Caki2 (cell line): ENCODE data around the gene DNAJC16. TPM values are rescaled to one million over a fixed set of nuclear protein-coding genes. Genes with fewer than 3 reads are reported as not detected.
"Not testable (repeated sequence)": the region's sequence is repeated elsewhere in the genome, so short reads cannot be mapped to it uniquely, and the experiment has no call there.

Source experiments
- DNase-seq: peaks from one replicate; pipeline ENCODE4 v3.0.0-alpha.2; 2015; ENCODE audit warnings: low read depth
- in situ Hi-C: cut with HindIII; loops from 2 replicates; pipeline ENCODE4 v1.10.0; 2016; ENCODE audit warnings: low sequenced_read_pairs, low pct_unique_long_range_greater_than_20kb, mixed read lengths
- total RNA-seq: library from RNA; depleted of rRNA; stranded (reverse); fragments of >200 nt; shearing (Covaris generic); gene quantifications from 2 replicates; pipeline ENCODE4 v1.2.3, GENCODE V29; 2014; ENCODE audit warnings: low replicate concordance

DNAJC16 gene
- total RNA-seq, 1 experiment from 2014 or later = 4.5 TPM

DNA sequence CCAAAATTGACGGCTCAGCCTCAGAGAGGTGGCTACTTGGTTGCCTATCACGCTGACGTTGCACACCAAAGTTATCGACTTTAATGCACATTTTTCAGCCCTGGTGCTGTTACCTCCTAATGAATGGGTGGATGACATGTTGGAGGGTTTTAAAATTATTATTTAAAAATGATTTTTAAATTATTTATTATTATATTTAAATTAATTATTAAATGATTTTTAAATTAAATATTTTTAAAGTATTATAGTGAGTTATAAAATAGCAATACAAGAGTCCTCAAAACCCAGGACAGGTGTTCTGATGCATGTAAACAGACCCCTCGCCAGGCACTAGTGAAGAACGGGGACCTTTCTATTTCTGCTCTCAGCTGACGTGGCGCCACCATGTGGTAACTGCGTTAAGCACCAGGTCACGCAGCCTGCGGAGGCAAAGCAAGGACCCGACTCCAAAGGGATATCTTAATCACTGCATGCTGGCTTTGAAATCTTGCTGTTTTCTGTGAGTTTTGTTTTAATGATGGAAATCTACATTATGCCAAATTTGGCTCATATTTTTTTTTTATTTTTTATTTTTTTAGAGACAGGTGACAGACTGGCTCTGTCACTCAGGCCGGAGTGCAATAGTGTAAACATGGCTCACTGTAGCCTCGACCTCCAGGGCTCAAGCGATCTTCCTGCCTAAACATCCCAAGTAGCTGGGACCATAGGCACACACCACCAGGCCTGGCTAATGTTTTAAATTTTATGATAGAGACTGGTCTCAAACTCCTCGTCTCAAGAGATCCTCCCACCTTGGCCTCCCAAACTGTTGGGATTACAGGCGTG, 25.2 kb upstream of the DNAJC16 start:
- in situ Hi-C loops = no loop called here

DNA sequence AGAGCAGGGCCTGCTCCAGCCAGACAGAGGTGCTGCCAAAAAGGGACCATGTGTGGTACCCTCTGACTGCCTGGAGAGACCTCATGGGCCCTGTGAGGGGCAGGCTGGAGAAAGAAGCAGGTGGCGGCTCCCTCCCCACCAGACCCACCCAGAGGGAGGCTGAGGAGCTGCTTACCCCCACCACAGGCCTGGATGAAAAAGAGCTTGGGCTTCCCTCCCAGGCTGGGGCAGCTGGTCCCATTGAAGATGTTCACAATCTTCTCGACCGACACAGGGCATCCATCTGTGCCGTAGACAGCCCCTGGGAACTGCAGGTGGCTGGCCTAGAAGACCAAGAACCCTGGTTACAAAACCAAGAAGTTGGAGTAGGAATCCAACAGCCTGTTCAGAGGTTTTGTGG, 22.2 kb upstream of the DNAJC16 start:
- in situ Hi-C loops = no loop called here
- DNase-seq = no peak

More for the DNA sequence above, 25.2 kb upstream of the DNAJC16 start:
- DNase-seq = no peak

DNA sequence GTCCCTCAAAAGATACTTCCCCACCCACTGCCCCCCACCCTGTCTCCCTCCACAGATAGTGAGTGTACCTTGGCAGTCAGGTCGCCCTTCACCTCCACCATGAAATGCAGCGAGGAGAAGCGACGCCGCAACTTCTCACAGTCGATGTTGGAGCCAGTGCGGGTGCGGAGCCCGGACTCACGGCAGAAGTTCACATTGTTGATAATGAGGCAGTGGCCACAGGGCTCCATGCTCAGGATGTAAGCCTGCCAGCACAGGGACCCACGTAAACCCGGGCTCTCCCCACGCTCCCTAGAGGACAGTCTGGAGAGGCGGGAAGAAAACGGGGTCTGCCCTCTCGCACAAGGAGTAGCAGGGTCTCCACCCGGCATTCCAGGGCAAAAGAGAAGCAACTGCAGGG, 19.8 kb upstream of the DNAJC16 start:
- DNase-seq = no peak
- in situ Hi-C loops = no loop called here

DNA sequence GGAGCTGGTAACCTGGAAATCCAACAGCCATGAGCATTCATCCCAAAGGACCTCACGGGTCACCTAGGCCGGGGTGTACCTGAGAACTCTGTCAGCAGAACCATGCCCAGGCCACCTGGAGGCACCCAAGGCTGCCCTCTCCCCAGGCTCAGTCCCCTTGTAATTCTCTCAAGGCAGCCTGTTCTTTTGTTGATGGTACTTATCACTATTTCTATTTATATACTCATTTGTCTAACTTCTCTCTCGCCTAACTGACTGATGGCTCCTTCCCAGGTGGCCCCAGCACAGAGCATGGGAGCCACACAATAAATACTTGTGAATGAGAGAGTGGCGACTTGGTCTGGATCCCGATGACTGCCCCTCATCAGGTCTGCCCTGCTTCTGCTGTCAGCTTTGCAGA, 19.4 kb upstream of the DNAJC16 start:
- in situ Hi-C loops = no loop called here
- DNase-seq = no peak

DNA sequence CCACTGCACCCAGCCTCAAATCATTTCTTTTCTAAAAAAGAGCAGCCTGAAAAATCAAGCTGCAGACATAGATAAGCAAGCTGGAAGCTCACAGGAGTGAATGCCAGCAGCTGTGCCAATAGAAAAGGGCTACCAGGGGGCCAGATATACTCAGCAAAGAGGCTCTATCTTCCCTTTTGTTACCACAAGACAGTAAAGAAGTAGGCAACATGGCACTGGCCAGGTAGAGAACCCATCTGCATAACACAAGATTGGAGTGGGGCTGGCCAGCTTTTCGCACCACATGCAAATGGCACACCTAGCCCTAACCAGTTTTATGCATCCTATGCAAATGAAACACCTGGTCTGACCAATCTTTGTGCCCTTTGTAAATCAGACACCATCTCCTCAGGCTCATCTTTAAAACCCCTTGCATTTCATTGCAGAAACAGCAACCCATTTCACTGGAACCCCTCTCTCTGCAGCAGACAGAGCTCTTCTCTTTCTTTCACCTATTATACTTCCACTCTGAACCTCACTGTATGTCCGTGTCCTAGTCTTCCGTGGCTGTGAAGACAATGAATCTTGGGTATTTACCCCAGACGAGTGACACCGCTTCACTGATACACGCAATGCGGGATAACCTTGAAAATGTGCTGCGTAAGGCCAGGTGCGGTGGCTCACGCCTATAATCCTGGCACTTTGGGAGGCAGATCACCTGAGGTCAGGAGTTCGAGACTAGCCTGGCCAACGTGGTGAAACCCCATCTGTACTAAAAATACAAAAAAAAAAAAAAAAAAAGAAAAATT, 17.8 kb upstream of the DNAJC16 start:
- DNase-seq = no peak
- in situ Hi-C loops = no loop called here

DNA sequence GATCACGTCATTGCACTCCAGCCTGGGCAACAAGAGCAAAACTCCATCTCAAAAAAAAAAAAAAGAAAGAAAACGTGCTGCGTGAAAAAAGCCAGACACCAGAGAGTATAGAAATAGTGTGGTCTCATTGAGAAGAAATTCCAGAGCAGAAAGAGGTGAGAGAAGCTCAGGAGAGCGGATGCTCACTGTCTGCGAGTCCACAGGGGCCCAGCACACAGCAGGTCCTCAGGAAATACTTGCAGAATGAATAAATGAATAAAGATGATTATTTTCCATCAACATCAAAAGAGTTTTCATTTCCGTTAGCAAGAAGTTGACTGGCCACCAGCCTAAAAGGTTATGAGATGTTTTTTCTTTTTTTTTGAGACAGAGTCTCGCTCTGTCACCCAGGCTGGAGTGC, 17.1 kb upstream of the DNAJC16 start:
- in situ Hi-C loops = no loop called here
- no peak for DNase-seq

DNA sequence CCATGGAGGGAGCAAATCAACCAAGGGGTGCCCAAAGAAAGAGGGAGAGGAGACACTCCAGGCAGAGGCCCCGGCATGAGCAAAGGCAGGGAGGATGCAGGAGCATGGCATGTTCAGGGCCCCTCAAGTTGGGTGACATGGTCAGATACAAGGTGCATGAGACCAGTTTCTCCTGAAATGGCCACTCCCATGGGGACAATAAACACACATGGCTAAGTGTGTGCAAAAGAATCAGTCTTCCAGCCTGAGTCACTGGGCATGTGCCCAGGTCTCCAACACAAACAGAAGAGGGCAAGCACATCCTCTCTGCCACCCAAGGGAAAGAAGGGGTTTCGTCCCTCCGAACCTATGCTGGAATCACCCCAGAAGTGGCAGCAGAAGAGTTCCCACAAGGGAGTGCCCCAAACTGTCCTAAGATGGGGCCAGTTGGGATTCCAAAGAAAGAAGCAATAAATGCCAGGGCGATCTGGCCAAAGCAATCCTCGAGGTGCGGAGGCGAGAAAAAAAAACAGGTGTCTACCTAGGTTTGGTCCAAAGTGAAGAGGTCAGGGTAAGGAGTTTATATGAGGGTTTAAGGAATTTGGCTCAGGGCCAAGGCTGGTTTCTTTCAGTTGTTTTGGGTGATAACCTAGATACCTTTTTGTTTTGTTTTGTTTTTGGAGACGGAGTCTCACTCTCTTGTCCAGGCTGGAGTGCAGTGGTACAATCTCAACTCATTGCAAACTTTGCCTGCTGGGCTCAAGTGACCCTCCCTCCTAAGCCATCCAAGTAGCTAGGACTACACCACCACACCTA, 15.8 kb upstream of the DNAJC16 start:
- in situ Hi-C loops = no loop called here
- DNase-seq = no peak

DNA sequence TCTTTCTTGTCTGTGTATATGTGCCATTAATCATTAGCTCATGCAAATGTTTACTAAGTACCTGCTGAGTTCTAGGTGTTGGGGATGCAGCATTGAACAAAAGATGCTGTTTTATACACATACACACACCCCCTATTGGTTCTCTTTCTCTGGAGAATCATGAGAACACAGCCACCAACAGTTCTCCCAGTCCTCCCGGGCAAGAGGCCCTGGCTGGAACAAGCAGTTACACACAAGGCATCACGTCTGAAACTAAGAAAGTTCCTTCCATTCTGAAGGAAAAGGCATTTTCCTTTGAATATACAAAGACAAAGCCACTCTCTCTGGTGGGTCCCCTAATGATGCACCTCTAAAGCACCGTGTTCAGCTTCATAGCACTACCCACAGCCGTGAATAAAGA, 13.5 kb upstream of the DNAJC16 start:
- in situ Hi-C loops = no loop called here
- DNase-seq = no peak

DNA sequence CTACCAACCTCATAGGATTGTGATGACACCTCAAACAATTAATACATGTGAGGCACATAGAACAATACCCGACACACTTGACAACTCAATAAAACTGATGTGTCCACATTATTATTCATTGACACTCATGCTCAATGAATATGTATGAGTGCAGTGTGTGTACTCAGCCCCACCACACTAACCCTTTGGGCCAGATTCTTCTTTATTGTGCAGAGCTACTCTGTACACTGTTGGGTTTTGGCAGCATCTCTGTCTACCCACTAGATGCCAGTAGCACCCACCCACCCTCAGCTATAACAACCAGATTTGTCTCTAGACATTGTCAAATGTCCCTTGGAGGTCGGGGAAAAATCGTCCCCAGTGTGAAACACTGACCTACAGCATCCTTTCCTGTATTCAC, 12.7 kb upstream of the DNAJC16 start:
- no peak for DNase-seq
- in situ Hi-C loops = no loop called here

DNA sequence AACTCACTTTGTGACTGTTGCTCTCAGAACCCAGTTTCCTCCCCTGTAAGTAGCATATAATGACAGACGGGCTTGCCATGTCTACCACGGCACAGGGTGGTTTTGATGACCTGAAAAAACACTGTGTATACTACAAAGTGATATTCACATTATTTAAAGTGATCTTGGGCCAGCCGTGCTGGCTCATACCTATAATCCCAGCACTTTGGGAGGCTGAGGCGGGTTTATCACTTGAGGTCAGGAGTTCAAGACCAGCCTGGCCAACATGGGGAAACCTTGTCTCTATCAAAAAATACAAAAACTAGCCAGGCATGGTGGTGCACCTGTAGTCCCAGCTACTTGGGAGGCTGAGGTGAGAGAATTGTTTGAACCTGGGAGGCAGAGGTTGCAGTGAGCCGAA, 12.1 kb upstream of the DNAJC16 start:
- DNase-seq, in situ Hi-C loops: not testable (repeated sequence)

DNA sequence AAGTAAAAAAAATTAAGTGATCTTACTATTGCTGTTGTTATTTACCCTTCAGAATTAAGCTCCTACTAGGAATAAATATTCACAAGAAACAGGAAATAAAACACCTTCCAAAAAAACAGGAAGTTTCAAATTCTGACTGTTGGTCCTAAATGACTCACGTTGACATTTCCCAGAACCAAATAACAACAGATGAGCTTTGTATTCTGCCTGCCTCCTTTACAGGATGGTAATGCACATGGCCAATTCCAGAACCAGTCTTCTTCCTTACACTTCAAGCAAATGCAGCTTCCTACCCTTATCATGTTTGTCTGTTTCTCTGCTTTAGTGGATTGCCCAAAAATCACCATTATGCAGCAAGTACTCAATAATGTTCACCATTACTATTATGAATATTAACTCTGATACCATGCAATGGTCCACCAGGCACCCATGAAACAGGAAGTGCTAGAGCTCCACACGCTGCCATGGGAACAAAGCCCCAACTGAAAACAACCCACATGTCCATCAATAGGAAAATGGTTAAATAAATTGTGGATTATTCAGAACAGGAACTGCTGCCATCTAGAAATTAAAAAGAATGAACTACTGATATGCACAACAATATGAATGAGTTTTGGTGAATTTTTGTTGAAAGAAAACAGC, 11.5 kb upstream of the DNAJC16 start:
- DNase-seq = no peak
- in situ Hi-C loops = no loop called here

DNA sequence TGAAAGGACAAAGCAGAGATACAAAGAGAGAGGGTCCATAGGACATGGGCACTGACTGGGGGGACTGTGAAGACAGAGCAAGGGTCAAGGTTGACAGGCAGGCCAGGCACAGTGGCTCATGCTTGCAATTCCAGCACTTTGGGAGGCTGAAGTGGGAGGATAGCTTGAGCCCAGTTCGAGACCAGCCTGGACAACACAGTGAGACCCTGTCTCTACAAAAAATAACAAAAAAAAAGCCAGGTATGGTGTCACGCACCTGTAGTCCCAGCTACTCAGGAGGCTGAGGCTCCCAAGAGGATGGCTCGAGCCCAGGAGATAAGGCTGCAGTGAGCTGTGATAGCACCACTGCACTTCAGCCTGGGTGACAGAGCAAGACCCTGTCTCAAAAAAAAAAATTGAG, 7.0 kb upstream of the DNAJC16 start:
- DNase-seq = no peak
- in situ Hi-C loops = no loop called here

DNA sequence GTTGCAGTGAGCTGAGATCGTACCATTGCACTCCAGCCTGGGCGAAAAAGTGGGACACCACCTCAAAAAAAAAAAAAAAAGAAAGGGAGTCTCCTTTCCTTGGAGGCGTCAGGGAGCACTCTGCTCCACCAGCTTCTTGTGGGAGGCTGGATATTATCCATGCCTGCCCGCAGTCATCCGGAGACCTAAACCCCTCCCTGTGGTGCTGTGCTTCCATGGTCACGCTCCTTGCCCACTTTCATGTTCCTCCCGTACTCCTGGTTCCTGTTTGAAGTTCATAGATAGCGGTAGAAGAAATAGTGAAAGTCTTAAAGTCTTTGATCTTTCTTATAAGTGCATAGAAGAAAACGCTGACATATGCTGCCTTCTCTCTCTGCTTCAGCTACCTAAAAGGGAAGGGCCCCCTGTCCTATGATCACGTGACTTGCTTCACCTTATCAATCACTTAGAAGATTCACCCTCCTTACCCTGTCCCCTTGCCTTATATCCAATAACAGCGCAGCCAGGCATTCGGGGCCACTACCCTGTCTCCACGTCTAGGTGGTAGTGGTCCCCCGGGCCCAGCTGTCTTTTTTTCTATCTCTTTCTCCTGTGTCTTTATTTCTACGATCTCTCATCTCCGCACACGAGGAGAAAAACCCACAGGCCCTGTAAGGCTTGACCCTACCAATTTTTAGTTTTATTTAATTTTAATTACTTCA, 5.3 kb upstream of the DNAJC16 start:
- DNase-seq, in situ Hi-C loops: not testable (repeated sequence)

DNA sequence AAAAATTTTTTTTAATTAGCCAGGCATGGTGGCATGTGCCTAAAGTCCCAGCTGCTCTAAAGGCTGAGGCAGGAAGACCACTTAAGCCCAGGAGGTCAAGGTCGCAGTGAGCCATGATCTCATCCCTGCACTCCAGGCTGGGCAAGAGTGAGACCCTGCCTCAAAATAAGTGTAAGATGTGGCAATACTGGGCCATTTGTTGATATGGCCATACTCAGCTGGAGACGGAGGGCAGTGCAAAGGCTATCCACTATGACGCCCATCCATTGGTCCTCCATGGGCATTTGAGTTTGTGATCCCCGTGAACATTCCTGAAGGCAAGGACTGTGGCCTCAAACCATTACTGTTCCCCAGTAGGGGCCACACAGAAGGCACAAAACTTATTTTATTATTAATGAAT, 4.1 kb upstream of the DNAJC16 start:
- DNase-seq = no peak
- in situ Hi-C loops = no loop called here

DNA sequence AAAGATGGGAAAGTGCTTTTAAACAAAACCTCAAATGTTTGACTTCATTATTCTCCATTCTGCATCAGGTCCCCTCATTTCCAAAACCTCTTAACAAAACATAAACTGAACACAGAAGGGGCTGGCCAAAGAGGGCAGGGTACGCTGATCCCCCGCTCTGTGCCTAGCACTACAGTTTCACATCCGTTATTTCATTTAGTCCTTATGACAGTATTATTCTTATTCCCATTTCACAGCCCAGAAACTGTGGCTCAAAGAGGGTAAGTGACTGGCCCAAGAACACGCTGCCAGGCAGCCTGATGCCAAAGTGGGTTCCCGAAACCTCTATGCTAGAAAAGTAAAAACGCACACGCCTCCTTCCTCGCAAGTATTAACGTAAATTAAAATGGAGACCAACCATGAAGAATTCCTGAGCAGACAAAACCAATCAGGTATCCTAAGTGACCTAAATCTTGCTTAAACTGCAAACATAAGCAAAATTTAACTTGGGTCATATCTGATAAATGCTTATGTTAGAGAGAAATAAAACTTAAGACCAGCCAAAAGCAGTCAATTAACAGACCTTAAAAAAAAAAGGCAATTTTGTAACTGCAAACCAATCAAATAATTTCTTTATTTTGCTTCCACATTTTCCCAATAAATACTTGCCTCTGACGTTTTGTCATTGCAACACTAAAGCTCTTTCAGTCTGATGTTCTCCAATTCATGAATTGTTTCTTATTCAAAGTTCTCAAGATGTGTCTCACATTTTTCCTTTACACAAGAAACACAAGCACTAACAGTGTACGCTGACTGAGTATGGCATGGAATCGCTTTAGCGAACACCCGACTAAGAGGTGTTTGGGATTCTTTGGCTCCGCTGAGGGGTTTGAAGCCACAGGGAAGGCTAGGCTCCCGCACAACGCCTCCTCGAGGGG, 3.3 kb upstream of the DNAJC16 start:
- in situ Hi-C loops = no loop called here
- DNase-seq = no peak

DNA sequence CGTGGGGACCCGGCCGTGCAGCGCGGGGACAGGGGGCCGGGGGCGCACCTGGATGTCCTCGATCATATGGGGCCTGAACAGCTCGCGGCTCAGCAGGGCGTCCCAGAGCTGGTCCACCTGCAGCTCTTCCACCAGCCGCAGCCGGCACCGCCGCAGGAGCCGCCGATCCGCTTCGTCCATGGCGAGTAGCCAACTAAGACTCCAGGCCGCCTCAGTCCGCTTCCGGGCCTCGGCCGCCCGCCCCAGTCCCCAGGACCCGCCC, 2.7 kb upstream of the DNAJC16 start, which contains the start of gene CASP9:
CASP9 (minus strand) TSS at position 195 of the 262 bp plus-strand sequence; CDS start at position 180, 15 bp downstream.
- in situ Hi-C loops = no loop called here
- no peak for DNase-seq
